H9 (cell line): ENCODE data around the gene PTGER3. TPM values are rescaled to one million over a fixed set of nuclear protein-coding genes. Genes with fewer than 3 reads are reported as not detected.
"Not testable (repeated sequence)": the region's sequence is repeated elsewhere in the genome, so short reads cannot be mapped to it uniquely, and the experiment has no call there.

ENCODE experiments used
- DNase-seq: peaks from one replicate; pipeline ENCODE4 v3.0.0-alpha.2; 2017
- H2AFZ ChIP-seq: one replicate; pipeline ENCODE4 v1.6.1; 2013; ENCODE audit warnings: mild to moderate bottlenecking, low read length, control low read depth, moderate library complexity
- H2AK5ac ChIP-seq: 2 replicates; pipeline ENCODE4 v1.6.1; 2013; ENCODE audit warnings: low read length, control low read depth, mixed read lengths; ENCODE audit not compliant: insufficient read length
- H2BK120ac ChIP-seq: one replicate; pipeline ENCODE4 v1.6.1; 2013; ENCODE audit warnings: low read depth, mild to moderate bottlenecking, low read length, control low read depth, inconsistent platforms; ENCODE audit not compliant: poor library complexity, severe bottlenecking
- H2BK12ac ChIP-seq: 2 replicates; pipeline ENCODE4 v1.6.1; 2013; ENCODE audit warnings: low read length, control low read depth, mixed read lengths, low read depth; ENCODE audit not compliant: insufficient read length
- H2BK15ac ChIP-seq: 2 replicates; pipeline ENCODE4 v1.6.1; 2013; ENCODE audit warnings: low read depth, low read length, control low read depth
- H2BK20ac ChIP-seq: one replicate; pipeline ENCODE4 v1.6.1; 2013; ENCODE audit warnings: low read depth, mild to moderate bottlenecking, low read length, control low read depth, inconsistent platforms; ENCODE audit not compliant: poor library complexity, severe bottlenecking
- H2BK5ac ChIP-seq: 2 replicates; pipeline ENCODE4 v1.6.1; 2013; ENCODE audit warnings: low read length, control low read depth, mixed read lengths; ENCODE audit not compliant: insufficient read length
- H3K14ac ChIP-seq: 2 replicates; pipeline ENCODE4 v1.6.1; 2013; ENCODE audit warnings: low read length, control low read depth; ENCODE audit not compliant: insufficient read depth
- H3K18ac ChIP-seq: 2 replicates; pipeline ENCODE4 v1.6.1; 2013; ENCODE audit warnings: low read depth, mild to moderate bottlenecking, mixed read lengths, low read length, control low read depth; ENCODE audit not compliant: insufficient read length
- H3K23ac ChIP-seq: 2 replicates; pipeline ENCODE4 v1.6.1; 2013; ENCODE audit warnings: low read length, control low read depth, mixed read lengths, low read depth; ENCODE audit not compliant: insufficient read length
- H3K23me2 ChIP-seq: 2 replicates; pipeline ENCODE4 v1.6.1; 2013; ENCODE audit warnings: low read depth, mild to moderate bottlenecking, mixed read lengths, low read length, control low read depth; ENCODE audit not compliant: insufficient read length, poor library complexity, severe bottlenecking
- H3K27ac ChIP-seq: 2 replicates; pipeline ENCODE4 v1.5.1; 2013; ENCODE audit warnings: low read length, control low read depth, mixed read lengths, low read depth; ENCODE audit not compliant: insufficient read length
- H3K27me3 ChIP-seq: 2 replicates; pipeline ENCODE4 v1.6.1; 2013; ENCODE audit warnings: low read length, control low read depth, inconsistent platforms; ENCODE audit not compliant: insufficient read depth
- H3K4ac ChIP-seq: 2 replicates; pipeline ENCODE4 v1.6.1; 2013; ENCODE audit warnings: low read depth, mild to moderate bottlenecking, control low read depth, inconsistent platforms, low read length, moderate library complexity
- H3K4me1 ChIP-seq: 2 replicates; pipeline ENCODE4 v1.6.1; 2013; ENCODE audit warnings: low read length, control low read depth, inconsistent platforms; ENCODE audit not compliant: insufficient read depth
- H3K4me2 ChIP-seq: 2 replicates; pipeline ENCODE4 v1.6.1; 2013; ENCODE audit warnings: low read length, control low read depth, mixed read lengths; ENCODE audit not compliant: insufficient read length, insufficient read depth
- H3K56ac ChIP-seq: 2 replicates; pipeline ENCODE4 v1.6.1; 2013; ENCODE audit warnings: low read depth, mild to moderate bottlenecking, mixed read lengths, low read length, control low read depth; ENCODE audit not compliant: insufficient read length
- H3K79me1 ChIP-seq: 2 replicates; pipeline ENCODE4 v1.6.1; 2013; ENCODE audit warnings: low read depth, mild to moderate bottlenecking, moderate library complexity, low read length, control low read depth, inconsistent platforms; ENCODE audit not compliant: insufficient read depth, poor library complexity, severe bottlenecking
- H3K79me2 ChIP-seq: 2 replicates; pipeline ENCODE4 v1.6.1; 2013; ENCODE audit warnings: low read length, control low read depth, inconsistent platforms; ENCODE audit not compliant: insufficient read depth
- H3K9ac ChIP-seq: 2 replicates; pipeline ENCODE4 v1.6.1; 2013; ENCODE audit warnings: low read length, control low read depth, mixed read lengths; ENCODE audit not compliant: insufficient read length; ENCODE audit errors: extremely low read depth
- H3K9me3 ChIP-seq: one replicate; pipeline ENCODE4 v1.6.1; 2013; ENCODE audit warnings: low read depth, low read length, inconsistent platforms; ENCODE audit not compliant: control insufficient read depth
- H3T11ph ChIP-seq: one replicate; pipeline ENCODE4 v1.6.1; 2013; ENCODE audit warnings: mild to moderate bottlenecking, low read length, control low read depth, inconsistent platforms
- H4K20me1 ChIP-seq: one replicate; pipeline ENCODE4 v1.6.1; 2013; ENCODE audit not compliant: control insufficient read depth, insufficient read length, insufficient read depth
- H4K5ac ChIP-seq: 2 replicates; pipeline ENCODE4 v1.6.1; 2013; ENCODE audit warnings: low read depth, mild to moderate bottlenecking, mixed read lengths, low read length, control low read depth; ENCODE audit not compliant: insufficient read length
- H4K8ac ChIP-seq: replicated peaks from 2 replicates; pipeline ENCODE4 v1.6.1; 2013; ENCODE audit warnings: low read length, control low read depth, mixed read lengths, low read depth; ENCODE audit not compliant: insufficient read length
- H4K91ac ChIP-seq: 2 replicates; pipeline ENCODE4 v1.6.1; 2013; ENCODE audit warnings: low read depth, mild to moderate bottlenecking, moderate library complexity, mixed read lengths, low read length, control low read depth; ENCODE audit not compliant: insufficient read length
- H3K27ac Mint-ChIP-seq, 3 experiments: 2 replicates in 2 of 3; 3 replicates in 1 of 3; pipeline ENCODE4 v1.8.0; 2020 to 2021; ENCODE audit warnings: mixed read lengths in 3 of 3, mild to moderate bottlenecking in 1 of 3, moderate library complexity in 1 of 3
- H3K27me3 Mint-ChIP-seq: 2 replicates; pipeline ENCODE4 v1.8.0; 2021; ENCODE audit warnings: low read depth, mild to moderate bottlenecking, moderate library complexity, mixed read lengths
- H3K36me3 Mint-ChIP-seq, 3 experiments: 2 replicates in 2 of 3; 3 replicates in 1 of 3; pipeline ENCODE4 v1.8.0; 2020 to 2021; ENCODE audit warnings: low read depth in 3 of 3, mixed read lengths in 3 of 3; ENCODE audit not compliant: insufficient read depth in 1 of 3
- H3K4me1 Mint-ChIP-seq, 2 experiments: 2 replicates each; pipeline ENCODE4 v1.8.0; 2020; ENCODE audit warnings: mixed read lengths in 2 of 2
- H3K4me3 Mint-ChIP-seq, 2 experiments: 2 replicates in 1 of 2; 3 replicates in 1 of 2; pipeline ENCODE4 v1.8.0; 2020 to 2021; ENCODE audit warnings: mild to moderate bottlenecking in 2 of 2, mixed read lengths in 2 of 2, moderate library complexity in 1 of 2
- H3K9me3 Mint-ChIP-seq, 2 experiments: 2 replicates in 1 of 2; 3 replicates in 1 of 2; pipeline ENCODE4 v1.8.0; 2020; ENCODE audit warnings: mild to moderate bottlenecking in 2 of 2, mixed read lengths in 2 of 2, moderate library complexity in 1 of 2
- WGBS: extraction: QIAGEN DNeasy Blood & Tissue Kit; methylation state at CpG from one replicate; pipeline ENCODE4 v1.1.7; 2013; ENCODE audit warnings: missing lambda C conversion rate, low lambda C conversion rate, mixed read lengths; ENCODE audit not compliant: insufficient read length; ENCODE audit errors: extremely low coverage; 5-methylcytosine and 5-hydroxymethylcytosine counted together
- total RNA-seq: library from RNA; stranded (reverse); gene quantifications from 2 replicates; pipeline ENCODE4 v1.2.1, GENCODE V29; 2021
- TF ChIP-seq, protein P1 (sequence below): fragments of 200-600 bp; sonication (generic); conservative IDR thresholded peaks from 3 replicates; pipeline ENCODE4 v1.8.0; 2021; ENCODE audit warnings: antibody characterized with exemption, mild to moderate bottlenecking

Gene PTGER3
- total RNA-seq, 1 experiment from 2014 or later, result 0.26 TPM

DNA sequence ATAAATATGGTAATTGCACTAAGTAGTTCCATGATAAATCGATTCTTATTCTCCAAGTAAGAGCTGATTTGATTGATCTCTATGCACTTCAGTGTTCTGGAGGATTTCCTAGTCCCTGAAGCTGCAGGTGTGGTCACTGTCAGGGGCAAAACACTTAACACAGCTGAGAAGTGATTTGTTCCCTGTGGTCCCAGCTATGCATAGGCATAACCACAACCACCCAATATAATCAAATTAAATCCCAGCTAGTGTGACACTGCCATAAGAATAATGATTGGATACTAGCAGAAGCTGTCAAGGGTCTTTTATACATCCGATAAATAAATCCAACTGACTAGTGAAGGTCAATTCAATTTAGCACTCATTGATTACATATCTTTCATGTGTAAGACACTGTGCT, 60.1 kb downstream of the PTGER3 start:
- H2AK5ac ChIP-seq, result no peak overlapping the region

DNA sequence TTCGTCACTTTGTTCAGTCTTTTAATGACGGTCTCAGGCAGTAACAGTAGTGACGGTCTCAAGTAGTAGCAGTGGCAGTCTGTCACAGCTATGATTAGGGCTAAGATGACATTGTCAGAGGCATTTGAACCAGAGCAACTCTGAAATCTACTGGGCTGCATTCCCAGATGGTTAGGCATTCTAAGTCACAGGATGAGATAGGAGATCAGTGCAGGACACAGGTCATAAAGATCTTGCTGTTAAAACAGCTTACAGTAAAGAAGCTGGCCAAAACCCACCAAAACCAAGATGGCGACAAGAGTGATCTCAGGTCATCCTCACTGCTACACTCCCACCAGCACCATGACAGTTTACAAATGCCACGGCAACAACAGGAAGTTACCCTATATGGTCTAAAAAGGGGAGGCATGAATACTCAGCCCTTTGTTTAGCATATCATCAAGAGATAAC, 61.8 kb downstream of the PTGER3 start:
- WGBS, result no CpG with 5 or more reads among the region's 5 CpGs
- H3K18ac ChIP-seq, H3K56ac ChIP-seq, H3K9me3 Mint-ChIP-seq, H2BK15ac ChIP-seq, H3T11ph ChIP-seq, H4K91ac ChIP-seq, H3K79me1 ChIP-seq, H4K8ac ChIP-seq, H2AK5ac ChIP-seq, DNase-seq, H3K36me3 Mint-ChIP-seq, H3K27me3 Mint-ChIP-seq, H3K4me3 Mint-ChIP-seq, H2BK20ac ChIP-seq, H3K4me1 Mint-ChIP-seq, H2BK5ac ChIP-seq, H2BK12ac ChIP-seq, H3K14ac ChIP-seq, H3K4ac ChIP-seq, H3K9ac ChIP-seq, H3K27me3 ChIP-seq, H4K20me1 ChIP-seq, H2BK120ac ChIP-seq, H4K5ac ChIP-seq, H3K4me1 ChIP-seq, H3K9me3 ChIP-seq, H3K23ac ChIP-seq, H3K27ac ChIP-seq, H3K4me2 ChIP-seq, H2AFZ ChIP-seq, H3K79me2 ChIP-seq, H3K23me2 ChIP-seq: not testable (repeated sequence)
- H3K27ac Mint-ChIP-seq, result peak overlapping the region in 1 of 3 experiments; percentile 57; a peak in 1 of 7 replicates

More for the DNA sequence above, 60.1 kb downstream of the PTGER3 start:
- H3K27me3 Mint-ChIP-seq, result no peaks in the 10 kb centered on the region
- no peak overlapping the region for H3K18ac ChIP-seq
- H4K20me1 ChIP-seq, result no peaks in the 10 kb centered on the region
- H2BK15ac ChIP-seq, result no peak overlapping the region
- no CpG with 5 or more reads among the region's 2 CpGs for WGBS
- no peaks in the 10 kb centered on the region for H3K79me2 ChIP-seq
- no peaks in the 10 kb centered on the region for H3K4me1 Mint-ChIP-seq
- no peaks in the 10 kb centered on the region; a peak in 1 of 7 replicates for H3K36me3 Mint-ChIP-seq
- no peak overlapping the region for H4K8ac ChIP-seq
- H3K4me1 ChIP-seq, result no peaks in the 10 kb centered on the region
- H3K27me3 ChIP-seq, result no peaks in the 10 kb centered on the region
- no peak overlapping the region for H3K9ac ChIP-seq
- H3K23me2 ChIP-seq, result no peaks in the 10 kb centered on the region
- H3K23ac ChIP-seq, result no peak overlapping the region
- no peak overlapping the region for H3K56ac ChIP-seq
- H2AFZ ChIP-seq, result no peak overlapping the region
- no peaks in the 10 kb centered on the region for H3K9me3 ChIP-seq
- H3K79me1 ChIP-seq, result no peaks in the 10 kb centered on the region
- no peak overlapping the region for H3K4me3 Mint-ChIP-seq
- no peak overlapping the region for H4K91ac ChIP-seq
- no peak overlapping the region for H3K27ac Mint-ChIP-seq
- H3K4me2 ChIP-seq, result no peak overlapping the region
- H2BK5ac ChIP-seq, result no peak overlapping the region
- H3K27ac ChIP-seq, result no peak overlapping the region
- no peak for DNase-seq
- no peak overlapping the region for H3T11ph ChIP-seq
- no peak overlapping the region for H2BK20ac ChIP-seq
- H3K9me3 Mint-ChIP-seq, result no peaks in the 10 kb centered on the region
- no peak overlapping the region for H4K5ac ChIP-seq
- H2BK120ac ChIP-seq, result no peak overlapping the region
- H3K14ac ChIP-seq, result no peak overlapping the region
- H2BK12ac ChIP-seq, result no peak overlapping the region
- TF ChIP-seq, protein P1, sequence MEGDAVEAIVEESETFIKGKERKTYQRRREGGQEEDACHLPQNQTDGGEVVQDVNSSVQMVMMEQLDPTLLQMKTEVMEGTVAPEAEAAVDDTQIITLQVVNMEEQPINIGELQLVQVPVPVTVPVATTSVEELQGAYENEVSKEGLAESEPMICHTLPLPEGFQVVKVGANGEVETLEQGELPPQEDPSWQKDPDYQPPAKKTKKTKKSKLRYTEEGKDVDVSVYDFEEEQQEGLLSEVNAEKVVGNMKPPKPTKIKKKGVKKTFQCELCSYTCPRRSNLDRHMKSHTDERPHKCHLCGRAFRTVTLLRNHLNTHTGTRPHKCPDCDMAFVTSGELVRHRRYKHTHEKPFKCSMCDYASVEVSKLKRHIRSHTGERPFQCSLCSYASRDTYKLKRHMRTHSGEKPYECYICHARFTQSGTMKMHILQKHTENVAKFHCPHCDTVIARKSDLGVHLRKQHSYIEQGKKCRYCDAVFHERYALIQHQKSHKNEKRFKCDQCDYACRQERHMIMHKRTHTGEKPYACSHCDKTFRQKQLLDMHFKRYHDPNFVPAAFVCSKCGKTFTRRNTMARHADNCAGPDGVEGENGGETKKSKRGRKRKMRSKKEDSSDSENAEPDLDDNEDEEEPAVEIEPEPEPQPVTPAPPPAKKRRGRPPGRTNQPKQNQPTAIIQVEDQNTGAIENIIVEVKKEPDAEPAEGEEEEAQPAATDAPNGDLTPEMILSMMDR, result no peak
- no peak overlapping the region for H3K4ac ChIP-seq
